H1 (cell line): ENCODE results near the gene WDR93. TPM values are rescaled to one million over a fixed set of nuclear protein-coding genes. Genes with fewer than 3 reads are reported as not detected.

Source experiments
- HDAC2 ChIP-seq, 2 experiments: fragments of 300-600 bp in 1 of 2; sonication (generic) in 1 of 2; IDR thresholded peaks; 2 replicates each; pipeline ENCODE4 v1.6.1; 2011 to 2012; ENCODE audit warnings: low read depth in 2 of 2, low read length in 2 of 2, mild to moderate bottlenecking in 2 of 2, moderate library complexity in 2 of 2, borderline replicate concordance in 1 of 2, inconsistent platforms in 1 of 2
- PHF8 ChIP-seq: fragments of 200-600 bp; sonication (generic); conservative IDR thresholded peaks from 2 replicates; pipeline ENCODE4 v1.7.1; 2012; ENCODE audit warnings: low read depth, mild to moderate bottlenecking, inconsistent platforms, low read length, moderate library complexity
- RNF2 ChIP-seq: fragments of 200-900, 300-1000 bp; sonication (generic); IDR thresholded peaks from 2 replicates; pipeline ENCODE4 v1.7.1; 2016; ENCODE audit warnings: borderline replicate concordance, low read depth, mild to moderate bottlenecking, antibody characterized with exemption, low read length; ENCODE audit not compliant: poor library complexity, severe bottlenecking; ENCODE audit errors: missing control alignments
- polyA plus RNA-seq, 7 experiments: library from polyadenylated mRNA; depleted of rRNA in 3 of 7; stranded (reverse) in 5 of 7; unstranded in 2 of 7; fragments of >200 nt in 5 of 7; fragments of 200-250 nt in 2 of 7; gene quantifications; 1 replicate in 5 of 7; 2 replicates in 1 of 7; 4 replicates in 1 of 7; pipeline versions ENCODE4 v1.2.1 to v1.2.3, GENCODE V29; 2011 to 2013; ENCODE audit warnings: missing spikeins in 2 of 7, mixed read lengths in 2 of 7
- total RNA-seq: library from RNA; stranded (reverse); fragmentation: NEBNext Ultra II Directional; extraction: Animal tissue kit (Norgen Biotek cat#: 25700); gene quantifications from 2 replicates; pipeline ENCODE4 v1.2.1, GENCODE V29; 2021

WDR93 gene
- total and polyA plus RNA-seq, 2 of the 8 experiments (the other 6 are each of a cell fraction or from before 2014, with no cell fraction given): 0.03 TPM; not detected in 1

DNA sequence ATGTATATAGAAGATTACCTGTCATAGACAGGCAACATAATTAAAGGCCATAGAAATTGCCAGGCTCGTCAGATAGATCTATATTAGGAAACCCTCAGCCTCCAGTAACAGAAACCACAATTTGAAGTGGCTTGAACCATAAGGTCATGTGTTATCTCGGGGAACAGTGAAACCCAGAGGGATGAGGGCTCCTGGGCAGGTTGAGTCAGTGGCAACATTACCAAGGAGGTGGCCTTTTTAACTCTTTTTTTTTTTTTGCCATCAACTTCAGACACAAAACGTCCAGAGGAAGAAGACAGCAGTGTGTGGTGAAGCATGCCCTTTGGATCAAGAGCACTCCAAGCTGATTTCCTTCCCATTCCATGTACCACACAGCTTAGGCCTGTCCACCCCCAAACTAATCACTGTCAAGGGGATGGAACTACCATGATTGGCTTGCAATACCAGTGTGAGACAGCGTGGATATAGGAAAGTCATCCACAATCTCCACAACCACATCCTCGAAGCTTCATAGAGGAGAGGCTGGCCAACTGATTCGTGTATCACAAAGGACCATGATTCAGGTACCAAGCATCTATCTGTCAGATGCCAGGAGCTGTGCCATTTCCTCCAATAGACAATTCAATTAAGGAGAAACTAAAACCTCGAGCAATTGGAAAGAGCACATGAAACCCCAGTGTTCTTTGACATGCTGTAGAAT, 34.3 kb upstream of the WDR93 start (continued):
- TF ChIP-seq HDAC2 (IDR thresholded peaks at IDR 0.05; ENCODE audit: borderline replicate concordance in 1 of 2, low read depth in 2 of 2, low read length in 2 of 2): no peak
- TF ChIP-seq RNF2: no peak
- no peak for TF ChIP-seq PHF8
- TF ChIP-seq, all 59 proteins: peak for 0
